Activated CD4-positive, alpha-beta T cell treated with anti-CD3 and anti-CD28 coated beads for 24 hours (primary cell): ENCODE data around the gene PIKFYVE.
"Not testable (repeated sequence)": the region's sequence is repeated elsewhere in the genome, so short reads cannot be mapped to it uniquely, and the experiment has no call there.

Experiments
- DNase-seq, 2 donors: peaks; one replicate each; pipeline ENCODE4 v3.0.0-alpha.2; 2020; ENCODE audit warnings: low read depth in 2 of 2

PIKFYVE gene

DNA sequence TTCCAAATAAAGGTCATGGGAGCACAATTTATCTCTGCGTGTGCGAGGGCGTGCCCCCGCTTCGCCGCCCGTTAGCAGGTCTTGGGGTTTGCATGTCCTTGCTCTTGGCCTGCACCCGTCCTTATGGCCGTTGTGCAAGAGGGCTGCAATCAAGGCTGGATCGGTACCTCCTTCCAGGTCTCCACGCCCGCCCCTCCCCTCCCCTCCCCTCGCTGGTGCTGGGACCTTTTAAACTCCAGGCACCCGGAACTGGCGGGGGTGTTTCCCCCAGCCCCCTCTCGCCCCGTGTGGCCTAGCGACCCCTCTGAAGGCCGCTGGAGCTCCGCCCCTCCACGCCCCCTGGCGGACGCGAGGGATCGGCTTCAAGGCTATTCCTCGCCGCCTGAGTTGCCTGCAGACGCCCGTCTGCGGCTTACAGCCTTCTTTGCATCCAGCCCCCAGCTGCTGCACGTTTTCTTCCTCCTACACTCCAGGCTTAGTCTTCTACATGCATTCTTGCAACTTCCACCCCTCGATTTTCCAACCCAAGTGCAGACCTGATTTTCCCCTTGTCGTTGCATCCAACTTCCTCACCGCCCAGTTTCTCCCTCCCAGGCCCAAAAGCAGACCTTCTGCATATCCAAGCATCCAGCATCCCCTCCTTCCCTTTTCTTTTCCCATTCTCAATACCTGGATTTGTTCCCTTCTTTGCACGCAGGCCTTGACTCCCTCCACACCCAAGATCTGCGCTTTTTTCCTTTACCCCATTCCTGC lies 11.8 kb upstream of the PIKFYVE start:
- DNase-seq, result peak; percentile 60 to 66

- peak; percentile 96 to 97 for DNase-seq
These were observed 11.0 kb upstream of the PIKFYVE start, which contains the start of gene IDH1 for GRCh38 chr2:208254871-208255556. Gene IDH1, minus strand, starts transcription at chr2:208255071. Its CDS starts 3,520 bp downstream, at chr2:208251551.

- no peak for DNase-seq
These were observed 10.4 kb upstream of the PIKFYVE start for GRCh38 chr2:208255557-208256106.

DNA sequence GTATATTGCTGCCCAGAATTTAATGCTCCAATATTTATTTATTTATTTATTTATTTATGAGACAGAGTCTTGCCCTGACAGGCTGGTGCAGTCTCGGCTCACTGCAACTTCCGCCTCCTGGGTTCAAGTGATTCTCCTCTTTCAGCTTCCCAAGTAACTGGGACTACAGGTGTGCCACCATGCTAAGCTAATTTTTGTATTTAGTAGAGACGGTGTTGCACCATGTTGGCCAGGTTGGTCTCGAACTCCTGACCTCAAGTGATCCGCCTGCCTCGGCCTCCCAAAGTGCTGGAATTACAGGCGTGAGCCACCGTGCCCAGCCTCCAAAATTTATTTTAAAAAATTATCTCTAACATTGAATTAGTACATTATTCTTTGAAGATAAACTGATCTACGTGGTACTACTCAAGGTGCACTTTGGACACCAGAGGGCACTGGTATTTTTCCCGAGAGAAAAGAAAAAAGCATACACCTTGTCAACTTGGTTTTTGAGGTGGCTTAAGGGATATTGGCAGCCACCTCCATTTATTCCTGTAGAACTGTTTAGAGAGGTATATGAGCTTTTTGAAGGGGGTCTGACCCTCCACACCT lies 9.8 kb upstream of the PIKFYVE start:
- no peak for DNase-seq

DNA sequence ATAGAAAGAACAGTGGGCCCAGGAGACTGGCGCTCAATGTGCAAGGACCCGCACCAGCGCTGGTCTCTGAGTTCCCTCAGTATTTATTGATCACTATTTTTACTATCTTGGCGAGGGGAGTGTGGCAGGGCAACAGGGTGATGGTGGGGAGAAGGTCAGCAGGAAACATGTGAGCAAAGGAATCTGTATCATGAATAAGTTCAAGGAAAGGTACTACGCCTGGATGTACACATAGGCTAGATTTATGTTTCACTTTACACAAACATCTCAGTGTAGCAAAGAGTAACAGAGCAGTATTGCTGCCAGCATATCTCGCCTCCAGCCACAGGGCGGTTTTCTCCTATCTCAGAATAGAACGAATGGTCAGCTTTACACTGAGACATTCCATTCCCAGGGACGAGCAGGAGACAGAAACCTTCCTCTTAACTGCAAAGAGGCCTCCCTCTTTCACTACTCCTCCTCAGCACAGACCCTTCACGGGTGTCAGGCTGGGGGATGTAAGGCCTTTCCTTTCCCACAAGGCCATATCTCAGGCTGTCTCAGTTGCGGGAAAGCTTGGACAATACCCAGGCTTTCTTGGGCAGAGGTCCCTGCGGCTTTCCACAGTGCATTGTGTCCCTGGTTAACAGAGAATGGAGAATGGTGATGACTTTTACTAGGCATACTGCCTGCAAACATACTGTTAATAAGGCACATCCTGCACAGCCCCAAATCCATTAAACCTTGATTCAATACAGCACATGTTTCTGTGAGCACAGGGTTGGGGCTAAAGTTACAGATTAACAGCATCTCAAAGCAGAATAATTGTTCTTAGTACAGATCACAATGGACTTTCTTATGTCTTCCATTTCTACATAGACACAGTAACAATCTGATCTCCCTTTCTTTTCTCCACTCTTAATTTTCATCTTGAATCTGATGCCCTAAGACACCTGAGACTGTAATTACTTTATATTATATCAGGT lies 8.9 kb upstream of the PIKFYVE start:
- not testable (repeated sequence) for DNase-seq

DNA sequence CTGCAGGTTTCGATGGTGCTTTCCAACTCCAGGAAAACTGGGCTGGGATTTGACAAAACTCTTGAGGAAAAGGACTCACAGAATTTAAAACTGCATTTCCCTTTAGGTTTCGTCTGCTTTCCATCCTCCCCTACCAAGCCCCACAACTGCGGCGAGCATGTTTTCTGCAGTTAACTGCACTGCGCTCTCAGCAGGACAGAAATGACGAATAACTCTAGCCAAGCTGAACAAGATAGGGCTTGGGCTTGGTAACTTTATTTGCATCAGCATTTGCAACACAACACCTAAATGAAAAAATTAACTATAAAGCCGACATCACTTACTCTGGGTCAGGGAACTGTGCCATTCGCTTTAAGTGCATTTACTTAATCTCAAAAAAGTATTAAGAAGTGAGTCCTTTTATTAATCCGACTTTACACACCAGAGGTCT lies 669 bp upstream of the PIKFYVE start:
- DNase-seq, result no peak

- no peak for DNase-seq
These were observed 468 bp downstream of the PIKFYVE start for GRCh38 chr2:208266553-208266893.

DNA sequence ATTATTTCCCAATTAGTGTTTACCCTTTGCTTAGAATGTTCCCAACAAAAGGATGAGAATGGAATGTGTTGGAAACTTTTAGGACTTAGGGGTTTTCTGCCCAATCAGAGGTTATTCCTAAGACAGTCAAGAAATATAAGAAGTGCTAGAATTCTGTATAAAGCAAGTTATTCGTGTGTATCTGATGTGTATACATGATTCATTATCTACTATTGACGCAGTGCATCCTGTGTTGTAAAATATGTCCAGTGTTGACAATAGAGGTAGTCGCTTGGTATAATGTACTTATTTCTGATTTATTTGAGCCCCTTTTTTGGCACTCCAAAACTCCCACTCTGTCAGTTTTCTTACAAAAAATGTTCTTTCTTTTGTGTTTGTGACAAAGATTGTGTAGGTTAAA lies 881 bp downstream of the PIKFYVE start:
- no peak for DNase-seq

- not testable (repeated sequence) for DNase-seq
These were observed 1.5 kb downstream of the PIKFYVE start for GRCh38 chr2:208267526-208267925.

- no peak for DNase-seq
These were observed 2.3 kb downstream of the PIKFYVE start for GRCh38 chr2:208268156-208268952.

DNA sequence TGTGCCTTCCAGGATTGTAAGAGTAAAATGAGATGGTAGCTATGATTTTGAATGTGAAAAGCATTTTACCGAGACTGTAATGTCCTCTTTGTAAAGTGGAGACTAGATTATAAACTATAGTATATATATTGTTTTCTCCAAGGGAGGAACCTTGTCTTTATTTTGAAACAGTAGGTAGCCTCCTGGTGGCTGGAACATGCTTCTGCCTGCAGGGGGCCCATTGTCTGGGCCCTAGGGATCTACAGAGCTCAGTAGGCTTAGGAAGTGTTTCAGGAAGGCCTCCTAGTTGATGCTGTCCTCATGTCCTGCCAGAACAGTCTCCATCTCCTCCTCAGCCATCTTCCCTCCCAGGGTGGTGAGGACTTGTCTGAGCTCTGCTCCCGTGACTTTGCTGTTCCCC lies 3.0 kb downstream of the PIKFYVE start:
- DNase-seq, result no peak

GRCh38 chr2:208274748-208275147 lies 8.7 kb downstream of the PIKFYVE start:
- DNase-seq, result no peak

- DNase-seq, result no peak
These were observed 12.5 kb downstream of the PIKFYVE start for GRCh38 chr2:208278549-208278948.

- no peak for DNase-seq
These were observed 13.2 kb downstream of the PIKFYVE start for GRCh38 chr2:208279236-208279635.

DNA sequence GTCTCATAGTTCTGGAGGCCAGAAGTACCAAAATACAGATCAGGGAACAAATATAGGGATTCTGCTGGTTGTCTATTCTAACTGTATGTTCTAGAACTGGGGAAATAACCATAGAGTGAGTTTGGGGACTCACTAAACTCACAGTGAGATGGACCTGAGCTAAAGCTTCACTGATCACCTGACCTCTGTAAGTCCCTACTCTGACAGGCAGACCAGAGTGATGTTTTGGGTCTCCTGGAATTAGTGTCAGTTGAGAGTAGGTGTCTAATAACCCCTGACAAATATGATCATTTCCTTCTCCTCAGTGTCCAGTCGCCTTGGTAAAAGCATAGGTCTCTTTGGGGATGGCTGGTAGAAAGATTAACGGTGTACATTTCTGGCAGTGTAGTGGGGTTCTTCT lies 14.2 kb downstream of the PIKFYVE start:
- DNase-seq, result no peak

DNA sequence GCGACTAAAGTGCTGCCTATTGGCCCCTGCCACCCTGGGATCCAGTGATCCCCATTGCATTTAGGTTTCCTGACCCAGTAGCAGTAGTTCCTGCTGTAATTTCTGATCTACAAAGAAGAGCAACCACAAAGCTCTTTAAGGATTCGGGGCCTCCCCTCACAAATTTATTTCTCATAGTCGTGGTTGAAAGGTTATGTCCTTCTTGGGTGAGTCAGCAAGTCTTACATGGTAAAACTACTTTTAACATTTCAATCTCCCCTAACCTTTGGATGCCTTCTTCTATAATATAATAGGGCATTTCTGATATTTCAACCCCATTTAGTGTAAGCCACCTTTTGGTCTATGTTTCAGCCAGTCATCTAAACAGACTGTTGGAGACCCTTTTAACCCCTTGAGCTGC lies 14.9 kb downstream of the PIKFYVE start:
- DNase-seq, result no peak

GRCh38 chr2:208285853-208286252 lies 19.8 kb downstream of the PIKFYVE start:
- no peak for DNase-seq

- no peak for DNase-seq
These were observed 28.5 kb downstream of the PIKFYVE start for GRCh38 chr2:208294482-208295024.

DNA sequence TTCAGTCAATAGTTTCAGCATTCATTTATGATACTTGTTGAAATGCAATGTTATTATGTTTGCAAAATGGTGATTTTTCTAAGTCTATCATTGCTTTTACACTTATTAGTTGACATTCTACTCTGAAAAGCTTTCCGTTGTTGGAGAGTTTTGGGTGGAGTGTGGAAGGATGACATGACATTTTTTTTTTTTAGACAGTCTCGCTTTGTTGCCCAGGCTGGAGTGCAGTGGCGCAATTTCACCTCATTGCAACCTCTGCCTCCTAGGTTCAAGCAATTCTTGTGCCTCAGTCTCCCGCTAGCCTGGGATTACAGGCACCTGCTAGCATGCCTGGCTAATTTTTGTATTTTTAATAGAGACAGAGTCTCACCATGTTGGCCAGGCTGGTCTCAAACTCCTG lies 29.8 kb downstream of the PIKFYVE start:
- DNase-seq, result no peak

DNA sequence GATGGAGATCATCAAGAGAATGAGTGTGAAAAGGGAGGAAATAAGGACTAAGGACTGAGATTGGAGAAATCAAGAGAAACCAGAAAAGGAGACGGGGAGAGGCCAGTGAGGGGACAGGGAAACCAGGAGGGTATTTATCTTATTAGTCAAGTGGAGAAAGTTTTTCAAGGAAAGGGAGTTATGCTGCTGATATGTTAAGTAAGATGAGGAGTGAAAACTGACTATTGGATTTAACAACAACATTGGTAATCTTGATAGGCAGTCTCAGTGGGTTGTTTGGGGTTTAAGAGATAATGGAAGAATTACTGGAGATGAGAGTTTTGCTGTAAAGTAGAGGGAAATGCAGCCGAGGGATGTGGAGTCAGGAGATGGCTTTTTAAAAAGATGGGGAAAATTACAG lies 30.6 kb downstream of the PIKFYVE start:
- no peak for DNase-seq
